CD4-positive, alpha-beta T cell (primary cell): ENCODE results near the gene MRPS24. TPM values are rescaled to one million over a fixed set of nuclear protein-coding genes. Genes with fewer than 3 reads are reported as not detected.
A peak's percentile ranks its signal among the peaks of the same experiment; 100 is the strongest.

Experiments
- ATAC-seq: fragments of 200-7000 bp; cut with Tn5 transposase; one replicate; pipeline ENCODE4 v1.10.0; 2022; ENCODE audit warnings: mild to moderate bottlenecking; ENCODE audit not compliant: poor library complexity
- CTCF ChIA-PET: fragments of 350-600 bp; sonication (Branson Sonifier 250); formaldehyde crosslinking; loops from one replicate; lab custom pipeline; 2021; ENCODE audit warnings: antibody characterized with exemption, inconsistent platforms; lab: Charles Lee
- POLR2A ChIA-PET: fragments of 350-600 bp; sonication (Branson Sonifier 250); formaldehyde crosslinking; loops from one replicate; lab custom pipeline; 2021; ENCODE audit warnings: antibody characterized with exemption, inconsistent platforms; lab: Charles Lee
- DNase-seq, 14 experiments: peaks; one replicate each; pipeline ENCODE4 v3.0.0-alpha.2; 2013 to 2020; ENCODE audit warnings: mixed read lengths in 2 of 14
- H3K27ac ChIP-seq, 2 donors: one replicate each; pipeline versions ENCODE4 v1.5.1 to v1.7.0; 2013; ENCODE audit warnings: low read length in 2 of 2, low read depth in 1 of 2, mild to moderate bottlenecking in 1 of 2
- H3K27me3 ChIP-seq, 2 experiments: 1 replicate in 1 of 2; 2 replicates in 1 of 2; pipeline versions ENCODE4 v1.6.1 to v1.7.0; 2013; ENCODE audit warnings: low read length in 2 of 2, control low read depth in 1 of 2, mild to moderate bottlenecking in 1 of 2, moderate library complexity in 1 of 2; ENCODE audit not compliant: insufficient read depth in 2 of 2, control insufficient read depth in 1 of 2
- H3K36me3 ChIP-seq: one replicate; pipeline ENCODE4 v1.6.1; 2013; ENCODE audit warnings: low read length, control low read depth; ENCODE audit not compliant: insufficient read depth
- H3K4me1 ChIP-seq: one replicate; pipeline ENCODE4 v1.6.1; 2013; ENCODE audit warnings: low read length, control low read depth; ENCODE audit not compliant: insufficient read depth
- H3K4me3 ChIP-seq: one replicate; pipeline ENCODE4 v1.5.1; 2013; ENCODE audit warnings: mild to moderate bottlenecking, low read length, moderate library complexity
- H3K9me3 ChIP-seq, 2 experiments: 1 replicate in 1 of 2; 2 replicates in 1 of 2; pipeline versions ENCODE4 v1.6.1 to v1.7.0; 2013; ENCODE audit warnings: low read length in 2 of 2, mild to moderate bottlenecking in 2 of 2, control low read depth in 1 of 2, moderate library complexity in 1 of 2; ENCODE audit not compliant: control insufficient read depth in 1 of 2, insufficient read depth in 1 of 2
- H3K27ac Mint-ChIP-seq: one replicate; pipeline ENCODE4 v1.8.0; 2020; ENCODE audit warnings: mixed read lengths
- H3K27me3 Mint-ChIP-seq: one replicate; pipeline ENCODE4 v1.8.0; 2021; ENCODE audit warnings: mixed read lengths
- H3K36me3 Mint-ChIP-seq: one replicate; pipeline ENCODE4 v1.8.0; 2021; ENCODE audit warnings: low read depth, mixed read lengths
- H3K4me1 Mint-ChIP-seq: one replicate; pipeline ENCODE4 v1.8.0; 2021; ENCODE audit warnings: low read depth, mixed read lengths
- H3K4me3 Mint-ChIP-seq: one replicate; pipeline ENCODE4 v1.8.0; 2020; ENCODE audit warnings: mild to moderate bottlenecking, mixed read lengths
- H3K9me3 Mint-ChIP-seq: one replicate; pipeline ENCODE4 v1.8.0; 2020; ENCODE audit warnings: mixed read lengths
- intact Hi-C, 2 experiments: fragments of 100-400 bp; cut with DNase I in 1 of 2; cut with micrococcal nuclease in 1 of 2; formaldehyde crosslinking; loops; one replicate each; pipeline versions ENCODE4 v1.15.1 to v1.9.0; 2023 to 2025; cut with DNase I, micrococcal nuclease
- total RNA-seq, 174 experiments: library from RNA in 2 of 174; stranded (reverse) in 2 of 174; gene quantifications; one replicate each; pipeline ENCODE4 v1.2.3 and lab custom pipeline; 2021 to 2026
- TF ChIP-seq, protein P1 (sequence below): fragments of 200-600 bp; IDR thresholded peaks from one replicate; pipeline ENCODE4 v1.8.0; 2022; ENCODE audit warnings: antibody characterized with exemption, mild to moderate bottlenecking

MRPS24 gene
- total RNA-seq, 2 experiments from 2014 or later: 63.1 to 69.7 TPM

GRCh38 chr7:43906331-43907010 lies 37.2 kb upstream of the MRPS24 start, which contains the start of gene URGCP:
TSS of gene URGCP (minus strand) at chr7:43906596. CDS start at chr7:43906575, 21 bp downstream.
- intact Hi-C loops: loop anchor here in 1 of 2 experiments (5.0 kb wide), 1 partner anchor 39 kb away; the partner anchor contains the start of gene MRPS24

GRCh38 chr7:43905956-43906330 lies 36.6 kb upstream of the MRPS24 start:
- peaks cover 24% of the 10 kb centered on the region for H3K4me1 ChIP-seq
- peak overlapping the region in 1 of 2 donors; percentile 25 for H3K27ac ChIP-seq
- Mint-ChIP-seq H3K4me3 (peak overlapping the region; percentile 98), H3K4me1 (peaks cover 47% of the 10 kb centered on the region), H3K36me3 (no peaks in the 10 kb centered on the region), H3K27ac (peak overlapping the region; percentile 92), H3K27me3 (no peaks in the 10 kb centered on the region), H3K9me3 (no peaks in the 10 kb centered on the region)
- no peaks in the 10 kb centered on the region for H3K9me3 ChIP-seq
- H3K27me3 ChIP-seq: no peaks in the 10 kb centered on the region
- TF ChIP-seq, protein P1, sequence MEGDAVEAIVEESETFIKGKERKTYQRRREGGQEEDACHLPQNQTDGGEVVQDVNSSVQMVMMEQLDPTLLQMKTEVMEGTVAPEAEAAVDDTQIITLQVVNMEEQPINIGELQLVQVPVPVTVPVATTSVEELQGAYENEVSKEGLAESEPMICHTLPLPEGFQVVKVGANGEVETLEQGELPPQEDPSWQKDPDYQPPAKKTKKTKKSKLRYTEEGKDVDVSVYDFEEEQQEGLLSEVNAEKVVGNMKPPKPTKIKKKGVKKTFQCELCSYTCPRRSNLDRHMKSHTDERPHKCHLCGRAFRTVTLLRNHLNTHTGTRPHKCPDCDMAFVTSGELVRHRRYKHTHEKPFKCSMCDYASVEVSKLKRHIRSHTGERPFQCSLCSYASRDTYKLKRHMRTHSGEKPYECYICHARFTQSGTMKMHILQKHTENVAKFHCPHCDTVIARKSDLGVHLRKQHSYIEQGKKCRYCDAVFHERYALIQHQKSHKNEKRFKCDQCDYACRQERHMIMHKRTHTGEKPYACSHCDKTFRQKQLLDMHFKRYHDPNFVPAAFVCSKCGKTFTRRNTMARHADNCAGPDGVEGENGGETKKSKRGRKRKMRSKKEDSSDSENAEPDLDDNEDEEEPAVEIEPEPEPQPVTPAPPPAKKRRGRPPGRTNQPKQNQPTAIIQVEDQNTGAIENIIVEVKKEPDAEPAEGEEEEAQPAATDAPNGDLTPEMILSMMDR: no peak
- intact Hi-C loops: loop anchor here in 1 of 2 experiments (5.0 kb wide), 1 partner anchor 39 kb away; the partner anchor contains the start of gene MRPS24
- H3K36me3 ChIP-seq: no peaks in the 10 kb centered on the region
- ChIA-PET CTCF (no interaction called here), POLR2A (interaction anchor here (0.8 to 1.4 kb wide), 2 partner anchors 36 to 37 kb away, joined by 3 read pairs; partner anchors contain the start of gene MRPS24)
- ATAC-seq (peak; percentile 48), DNase-seq (peak in 12 of 14 experiments; percentile 2 to 48 (median 12))
- H3K4me3 ChIP-seq: peak overlapping the region; percentile 66

More at GRCh38 chr7:43906331-43907010, 37.2 kb upstream of the MRPS24 start, which contains the start of gene URGCP:
- Mint-ChIP-seq H3K27me3 (no peaks in the 10 kb centered on the region), H3K4me1 (peaks cover 47% of the 10 kb centered on the region), H3K4me3 (peak within 1 kb of the TSS; percentile 98), H3K9me3 (no peaks in the 10 kb centered on the region), H3K36me3 (no peaks in the 10 kb centered on the region), H3K27ac (peak within 1 kb of the TSS; percentile 92)
- TF ChIP-seq, protein P1: no peak
- Histone ChIP-seq H3K27ac (peak within 1 kb of the TSS; percentile 25 to 29), H3K36me3 (no peaks in the 10 kb centered on the region), H3K9me3 (no peaks in the 10 kb centered on the region), H3K4me1 (peaks cover 24% of the 10 kb centered on the region), H3K27me3 (no peaks in the 10 kb centered on the region), H3K4me3 (peak within 1 kb of the TSS; percentile 66)
- CTCF ChIA-PET: interaction anchor here (1.1 to 1.2 kb wide), 2 partner anchors 12 to 20 kb away, joined by 3 to 4 read pairs; partner anchors contain the start of gene UBE2D4
- POLR2A ChIA-PET: interaction anchor here (0.8 to 1.7 kb wide), 3 partner anchors 12 to 37 kb away, joined by 3 to 15 read pairs (median 4); partner anchors contain the start of genes MRPS24 and UBE2D4
- peak; percentile 29 to 77 (median 50) for DNase-seq
- peak; percentile 92 for ATAC-seq

- Histone ChIP-seq H3K27ac (peak overlapping the region in 1 of 2 donors; percentile 25), H3K36me3 (no peaks in the 10 kb centered on the region), H3K9me3 (no peaks in the 10 kb centered on the region), H3K27me3 (no peaks in the 10 kb centered on the region), H3K4me3 (peak overlapping the region; percentile 66), H3K4me1 (peaks cover 24% of the 10 kb centered on the region)
- Mint-ChIP-seq H3K36me3 (no peaks in the 10 kb centered on the region), H3K4me1 (peaks cover 45% of the 10 kb centered on the region), H3K4me3 (peak overlapping the region; percentile 98), H3K27me3 (no peaks in the 10 kb centered on the region), H3K9me3 (no peaks in the 10 kb centered on the region), H3K27ac (peak overlapping the region; percentile 92)
- intact Hi-C loops: loop anchor here in 1 of 2 experiments (5.0 kb wide), 1 partner anchor 38 kb away; the partner anchor contains the start of gene MRPS24
- ATAC-seq: no peak
- POLR2A ChIA-PET: interaction anchor here (0.8 kb wide), 2 partner anchors 11 to 36 kb away, joined by 3 read pairs; partner anchors contain the start of gene MRPS24
- CTCF ChIA-PET: interaction anchor here (1.0 to 1.4 kb wide), 2 partner anchors 21 to 38 kb away, joined by 3 read pairs; partner anchors contain the start of gene UBE2D4
- TF ChIP-seq, protein P1: no peak
- DNase-seq: no peak
Measured at GRCh38 chr7:43905209-43905946, 36.1 kb upstream of the MRPS24 start.
